CD14-positive monocyte (primary cell): ENCODE data around the gene R3HDM4. TPM values are rescaled to one million over a fixed set of nuclear protein-coding genes. Genes with fewer than 3 reads are reported as not detected.

Source experiments
- DNase-seq, 3 donors: peaks; one replicate each; pipeline ENCODE4 v3.0.0-alpha.2; 2011 to 2022
- H2AFZ ChIP-seq: 2 replicates; pipeline ENCODE4 v1.6.0; 2012; ENCODE audit warnings: mild to moderate bottlenecking, low read depth, low read length, inconsistent platforms; ENCODE audit not compliant: insufficient read depth, poor library complexity, severe bottlenecking
- H3K27ac ChIP-seq, 2 donors: 1 replicate in 1 of 2; 2 replicates in 1 of 2; pipeline ENCODE4 v1.5.1; 2012 to 2013; ENCODE audit warnings: low read length in 2 of 2, control low read depth in 1 of 2, inconsistent platforms in 1 of 2, low read depth in 1 of 2, mild to moderate bottlenecking in 1 of 2
- H3K27me3 ChIP-seq, 2 donors: one replicate each; pipeline versions ENCODE4 v1.6.0 to v1.6.1; 2011 to 2013; ENCODE audit warnings: low read length in 2 of 2; ENCODE audit not compliant: control insufficient read depth in 2 of 2, insufficient read depth in 2 of 2
- H3K36me3 ChIP-seq, 2 donors: replicated peaks in 1 of 2; 1 replicate in 1 of 2; 2 replicates in 1 of 2; pipeline versions ENCODE4 v1.5.1 to v1.6.1; 2012 to 2013; ENCODE audit warnings: low read length in 2 of 2, control low read depth in 1 of 2, inconsistent platforms in 1 of 2, mild to moderate bottlenecking in 1 of 2; ENCODE audit not compliant: insufficient read depth in 2 of 2, control insufficient read depth in 1 of 2
- H3K4me1 ChIP-seq, 2 donors: 1 replicate in 1 of 2; 2 replicates in 1 of 2; pipeline versions ENCODE4 v1.5.1 to v1.6.1; 2012 to 2013; ENCODE audit warnings: low read length in 2 of 2, control low read depth in 1 of 2, inconsistent platforms in 1 of 2, mild to moderate bottlenecking in 1 of 2, moderate library complexity in 1 of 2; ENCODE audit not compliant: insufficient read depth in 2 of 2, control insufficient read depth in 1 of 2
- H3K4me2 ChIP-seq: replicated peaks from 2 replicates; pipeline ENCODE3; 2012; ENCODE audit warnings: low read length, moderate library complexity, mild to moderate bottlenecking; ENCODE audit not compliant: poor library complexity, severe bottlenecking; ENCODE audit errors: extremely low read depth
- H3K4me3 ChIP-seq, 3 experiments: fragments of 200-600 bp in 1 of 3; sonication (generic) in 1 of 3; replicated peaks in 1 of 3; 1 replicate in 2 of 3; 2 replicates in 1 of 3; pipeline ENCODE4 v1.5.1; 2011 to 2013; ENCODE audit warnings: low read length in 3 of 3, mild to moderate bottlenecking in 3 of 3, control low read depth in 2 of 3, low read depth in 2 of 3, inconsistent platforms in 1 of 3, moderate library complexity in 1 of 3
- H3K79me2 ChIP-seq: 2 replicates; pipeline ENCODE4 v1.6.0; 2012; ENCODE audit warnings: mild to moderate bottlenecking, control low read depth, inconsistent platforms, low read length, moderate library complexity; ENCODE audit not compliant: insufficient read depth
- H3K9ac ChIP-seq: 2 replicates; pipeline ENCODE4 v1.6.0; 2017; ENCODE audit warnings: low read length, mild to moderate bottlenecking; ENCODE audit not compliant: insufficient read depth, poor library complexity, severe bottlenecking
- H3K9me3 ChIP-seq, 2 donors: replicated peaks in 1 of 2; 1 replicate in 1 of 2; 2 replicates in 1 of 2; pipeline versions ENCODE4 v1.5.1 to v1.6.1; 2012 to 2013; ENCODE audit warnings: low read length in 2 of 2, control low read depth in 1 of 2; ENCODE audit not compliant: control insufficient read depth in 1 of 2, insufficient read depth in 1 of 2
- H4K20me1 ChIP-seq: 2 replicates; pipeline ENCODE4 v1.6.0; 2012; ENCODE audit warnings: mild to moderate bottlenecking, low read length, control low read depth, moderate library complexity; ENCODE audit not compliant: insufficient read depth
- H3K27ac Mint-ChIP-seq, 7 donors: one replicate each; pipeline ENCODE4 v1.8.0; 2020; ENCODE audit warnings: mild to moderate bottlenecking in 7 of 7, mixed read lengths in 7 of 7, moderate library complexity in 6 of 7, inconsistent platforms in 2 of 7
- H3K27me3 Mint-ChIP-seq, 3 donors: one replicate each; pipeline ENCODE4 v1.8.0; 2021 to 2022; ENCODE audit warnings: low read depth in 3 of 3, mild to moderate bottlenecking in 3 of 3, mixed read lengths in 3 of 3, moderate library complexity in 3 of 3, inconsistent platforms in 1 of 3
- H3K36me3 Mint-ChIP-seq, 2 donors: one replicate each; pipeline ENCODE4 v1.8.0; 2020; ENCODE audit warnings: mixed read lengths in 2 of 2, inconsistent platforms in 1 of 2, mild to moderate bottlenecking in 1 of 2
- H3K4me1 Mint-ChIP-seq: one replicate; pipeline ENCODE4 v1.8.0; 2020; ENCODE audit warnings: mild to moderate bottlenecking, mixed read lengths
- H3K4me3 Mint-ChIP-seq, 2 donors: one replicate each; pipeline ENCODE4 v1.8.0; 2020; ENCODE audit warnings: mild to moderate bottlenecking in 2 of 2, mixed read lengths in 2 of 2, moderate library complexity in 1 of 2
- H3K9me3 Mint-ChIP-seq, 7 donors: one replicate each; pipeline ENCODE4 v1.8.0; 2020 to 2022; ENCODE audit warnings: mixed read lengths in 7 of 7, mild to moderate bottlenecking in 6 of 7, moderate library complexity in 6 of 7, inconsistent platforms in 2 of 7
- CTCF ChIP-seq: fragments of 200-600 bp; IDR thresholded peaks from one replicate; pipeline ENCODE4 v1.8.0; 2022; ENCODE audit warnings: antibody characterized with exemption, mild to moderate bottlenecking
- WGBS: methylation state at CpG from one replicate; pipeline ENCODE4 v1.1.5; 2013; ENCODE audit warnings: missing lambda C conversion rate; ENCODE audit not compliant: insufficient coverage; 5-methylcytosine and 5-hydroxymethylcytosine counted together
- intact Hi-C, 2 donors: fragments of 100-400 bp; cut with micrococcal nuclease; formaldehyde crosslinking; loops; one replicate each; pipeline versions ENCODE4 v1.15.0 to v1.15.1; 2023
- polyA plus RNA-seq, 3 donors: library from polyadenylated mRNA; depleted of rRNA in 1 of 3; unstranded in 2 of 3; stranded (reverse) in 1 of 3; fragments of 300-500 nt in 2 of 3; fragments of >200 nt in 1 of 3; fragmentation: Illumina TruSeq in 2 of 3; gene quantifications; 1 replicate in 2 of 3; 2 replicates in 1 of 3; pipeline ENCODE4 v1.2.3, GENCODE V29; 2012 to 2021

Gene R3HDM4
- polyA plus RNA-seq, 3 donors: 70.8 to 99.9 (median 78.7) TPM

DNA sequence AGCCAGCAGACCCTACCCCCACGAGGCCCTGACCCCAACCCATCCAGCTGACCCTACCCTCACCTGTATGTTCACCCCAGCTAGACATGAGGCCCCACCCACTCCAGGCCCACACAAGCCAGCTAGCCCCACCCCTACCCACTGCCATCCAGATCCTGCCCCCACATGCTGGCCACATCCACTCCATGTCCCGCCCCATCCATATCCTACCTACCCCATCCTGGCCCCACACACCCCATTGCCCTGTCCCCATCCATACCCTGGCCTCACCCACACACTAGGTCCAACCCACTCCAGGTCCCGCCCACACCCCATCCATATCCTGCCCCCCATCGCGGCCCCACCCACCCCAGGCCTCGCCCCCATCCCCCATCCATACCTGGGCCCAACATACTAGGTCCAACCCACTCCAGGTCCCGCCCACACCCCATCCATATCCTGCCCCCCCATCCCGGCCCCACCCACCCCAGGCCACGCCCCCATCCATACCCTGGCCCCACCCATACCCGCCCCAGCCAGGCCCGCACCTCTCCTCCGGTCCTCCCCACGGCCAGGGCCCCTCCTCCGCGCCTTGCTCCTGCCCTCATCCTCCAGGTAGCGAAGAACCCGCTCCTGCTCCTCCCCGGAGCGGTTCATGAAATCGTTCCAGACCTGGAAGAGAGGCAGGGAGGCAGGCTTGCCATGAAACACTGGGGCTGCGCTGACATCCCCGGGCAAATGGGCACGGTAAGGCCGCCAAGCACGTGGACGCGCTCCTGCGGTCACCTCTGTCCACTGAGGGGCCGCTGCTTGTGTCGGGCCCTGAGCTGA lies 12.5 kb downstream of the R3HDM4 start:
- peaks cover 36 to 49% of the 10 kb centered on the region in 2 donors for H3K36me3 ChIP-seq
- Mint-ChIP-seq H3K36me3 (peaks cover 40 to 76% of the 10 kb centered on the region in 2 donors), H3K27me3 (peaks cover 0 to 4% (median 3%) of the 10 kb centered on the region in 3 donors), H3K4me1 (peaks cover under 1% of the 10 kb centered on the region), H3K4me3 (no peak overlapping the region), H3K27ac (no peak overlapping the region), H3K9me3 (no peaks in the 10 kb centered on the region)
- DNase-seq: no peak
- intact Hi-C loops: no loop called here
- no peaks in the 10 kb centered on the region for H3K4me1 ChIP-seq
- H2AFZ ChIP-seq: no peak overlapping the region
- H3K9ac ChIP-seq: no peak overlapping the region
- H4K20me1 ChIP-seq: peaks cover 83% of the 10 kb centered on the region
- no peaks in the 10 kb centered on the region for H3K27me3 ChIP-seq
- no peaks in the 10 kb centered on the region for H3K9me3 ChIP-seq
- H3K79me2 ChIP-seq: peaks cover 19% of the 10 kb centered on the region
- H3K27ac ChIP-seq: no peak overlapping the region
- H3K4me2 ChIP-seq: no peak overlapping the region
- H3K4me3 ChIP-seq: no peak overlapping the region
- no peak for TF ChIP-seq CTCF
- WGBS: 92% methylated on average over 17 of the region's 30 CpGs

GRCh38 chr19:900043-900301 lies 13.0 kb downstream of the R3HDM4 start:
- H3K27ac ChIP-seq: no peak overlapping the region
- intact Hi-C loops: no loop called here
- no peak overlapping the region for H3K4me3 ChIP-seq
- Mint-ChIP-seq H3K4me1 (peaks cover 2% of the 10 kb centered on the region), H3K4me3 (no peak overlapping the region), H3K27ac (no peak overlapping the region), H3K27me3 (peaks cover 0 to 4% (median 3%) of the 10 kb centered on the region in 3 donors), H3K9me3 (no peaks in the 10 kb centered on the region), H3K36me3 (peaks cover 39 to 73% of the 10 kb centered on the region in 2 donors)
- WGBS: 93% methylated on average over 10 of the region's 15 CpGs
- peaks cover 17% of the 10 kb centered on the region for H3K79me2 ChIP-seq
- no peak for DNase-seq
- H4K20me1 ChIP-seq: peaks cover 81% of the 10 kb centered on the region
- no peak overlapping the region for H2AFZ ChIP-seq
- no peak overlapping the region for H3K4me2 ChIP-seq
- H3K9ac ChIP-seq: no peak overlapping the region
- no peaks in the 10 kb centered on the region for H3K9me3 ChIP-seq
- no peak for TF ChIP-seq CTCF
- H3K27me3 ChIP-seq: no peaks in the 10 kb centered on the region
- H3K4me1 ChIP-seq: no peaks in the 10 kb centered on the region
- peaks cover 36 to 49% of the 10 kb centered on the region in 2 donors for H3K36me3 ChIP-seq
